Psoas muscle (tissue), 8 donors: ENCODE data around the gene GPC6. TPM values are rescaled to one million over a fixed set of nuclear protein-coding genes. Genes with fewer than 3 reads are reported as not detected.

Source experiments
- ATAC-seq, 4 donors: fragments of 200-7000 bp; cut with Tn5 transposase; one replicate each; pipeline ENCODE4 v1.9.1; 2020; ENCODE audit warnings: moderate library complexity in 3 of 4, mild to moderate bottlenecking in 2 of 4
- DNase-seq, 2 donors: peaks; one replicate each; pipeline ENCODE4 v3.0.0-alpha.2; 2020
- H3K27ac ChIP-seq: fragments of 200-600 bp; one replicate; pipeline ENCODE4 v1.8.0; 2022
- H3K27me3 ChIP-seq, 3 donors: fragments of 200-600 bp in 1 of 3; one replicate each; pipeline versions ENCODE4 v1.6.1 to v1.8.0; 2013 to 2022; ENCODE audit warnings: low read length in 2 of 3, mild to moderate bottlenecking in 2 of 3, moderate library complexity in 1 of 3; ENCODE audit not compliant: insufficient read depth in 3 of 3
- H3K36me3 ChIP-seq, 2 donors: fragments of 200-600 bp in 1 of 2; one replicate each; pipeline versions ENCODE4 v1.6.1 to v1.8.0; 2013 to 2022; ENCODE audit warnings: low read depth in 1 of 2, mild to moderate bottlenecking in 1 of 2, moderate library complexity in 1 of 2; ENCODE audit not compliant: insufficient read depth in 1 of 2
- H3K4me1 ChIP-seq: fragments of 200-600 bp; one replicate; pipeline ENCODE4 v1.8.0; 2022
- H3K4me3 ChIP-seq: fragments of 200-600 bp; one replicate; pipeline ENCODE4 v1.8.0; 2022; ENCODE audit warnings: mild to moderate bottlenecking
- H3K9me3 ChIP-seq: fragments of 200-600 bp; one replicate; pipeline ENCODE4 v1.8.0; 2022
- WGBS, 3 donors: extraction: QIAGEN DNeasy Blood & Tissue Kit; methylation state at CpG; one replicate each; pipeline versions ENCODE4 v1.1.6 to v1.1.7; 2013; 5-methylcytosine and 5-hydroxymethylcytosine counted together
- intact Hi-C, 2 donors: fragments of 100-400 bp; cut with DNase I; formaldehyde crosslinking; loops; one replicate each; pipeline versions ENCODE4 v1.11.0 to v1.14.2; 2022
- polyA plus RNA-seq, 3 donors: library from polyadenylated mRNA; stranded (reverse); fragments of 200-250 nt; gene quantifications; one replicate each; pipeline ENCODE4 v1.2.3, GENCODE V29; 2013
- total RNA-seq, 4 donors: library from RNA; stranded (reverse); fragmentation: NEBNext Ultra II Directional in 2 of 4; extraction: Animal tissue kit (Norgen Biotek cat#: 25700) in 2 of 4; gene quantifications; one replicate each; pipeline versions ENCODE4 v1.2.1 to v1.2.4, GENCODE V29; 2021 to 2023
- TF ChIP-seq, protein P1 (sequence below): fragments of 200-600 bp; IDR thresholded peaks from one replicate; pipeline ENCODE4 v1.8.0; 2022; ENCODE audit warnings: antibody characterized with exemption
- donor health status: healthy with polysubstance abuse.
- donor health status: DM: no; HTN: no; CAD: no; lungs with moderate emphysema.
- donor health status: Bipolar disorder and iron deficiency.
- donor health status: healthy.
- donor health status: DM: yes; HTN: yes; CAD: no.
- donor health status: DM: no; HTN: no; CAD: no.
- donor health status: DM: no; HTN: no; CAD: no.
- donor health status: DM: yes; HTN: yes; CAD: no.

The GPC6 gene
- total and polyA plus RNA-seq, 7 donors = 0.07 to 3.7 (median 0.57) TPM

DNA sequence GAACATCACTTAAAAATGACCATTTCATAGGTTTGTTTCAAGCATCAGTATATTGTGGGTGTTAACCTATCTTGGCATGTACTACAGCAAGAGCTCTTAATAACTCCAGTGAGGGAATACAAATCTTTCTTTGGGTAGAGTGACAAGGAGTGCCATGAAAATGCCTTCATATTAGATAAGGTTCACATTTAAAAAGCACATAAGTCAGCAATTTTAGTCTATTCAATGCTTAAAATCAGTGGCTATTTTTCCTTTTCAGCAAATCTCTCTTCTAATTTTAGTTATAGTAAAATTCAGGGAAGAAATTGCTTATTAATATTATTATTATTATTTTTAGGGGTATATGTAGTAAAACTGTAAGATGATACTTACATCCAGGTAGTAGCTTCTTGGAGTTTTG, 291.1 kb downstream of the GPC6 start:
- intact Hi-C loops = no loop called here
- H3K4me3 ChIP-seq = no peak overlapping the region
- DNase-seq = no peak

DNA sequence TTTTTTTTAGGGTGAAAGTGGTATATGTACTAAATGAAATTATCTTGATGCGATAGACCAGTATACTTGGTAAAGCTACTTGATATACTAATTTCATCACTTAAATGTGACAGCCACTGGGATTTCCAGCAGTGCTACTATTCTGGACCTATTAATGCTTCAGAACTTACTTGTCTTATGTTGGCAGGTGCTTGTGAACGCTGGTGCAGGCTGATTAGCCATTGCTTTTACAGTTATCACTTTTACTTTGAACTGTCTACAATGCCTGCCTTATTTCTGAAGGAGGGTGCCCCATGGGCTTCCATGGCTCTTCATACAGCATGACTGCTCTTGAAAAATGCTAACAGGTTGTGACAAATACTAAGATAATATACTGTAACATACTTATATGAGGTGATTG, 294.7 kb downstream of the GPC6 start:
- H3K9me3 ChIP-seq = no peaks in the 10 kb centered on the region
- H3K27me3 ChIP-seq = no peaks in the 10 kb centered on the region
- ATAC-seq (no peak), DNase-seq (no peak)
- no peak overlapping the region for H3K4me3 ChIP-seq
- WGBS, 3 donors = 63 to 78% (median 74%) methylated on average over 2 of the region's 2 CpGs
- no peak overlapping the region for H3K27ac ChIP-seq
- no peaks in the 10 kb centered on the region for H3K36me3 ChIP-seq
- intact Hi-C loops = no loop called here
- TF ChIP-seq, protein P1, sequence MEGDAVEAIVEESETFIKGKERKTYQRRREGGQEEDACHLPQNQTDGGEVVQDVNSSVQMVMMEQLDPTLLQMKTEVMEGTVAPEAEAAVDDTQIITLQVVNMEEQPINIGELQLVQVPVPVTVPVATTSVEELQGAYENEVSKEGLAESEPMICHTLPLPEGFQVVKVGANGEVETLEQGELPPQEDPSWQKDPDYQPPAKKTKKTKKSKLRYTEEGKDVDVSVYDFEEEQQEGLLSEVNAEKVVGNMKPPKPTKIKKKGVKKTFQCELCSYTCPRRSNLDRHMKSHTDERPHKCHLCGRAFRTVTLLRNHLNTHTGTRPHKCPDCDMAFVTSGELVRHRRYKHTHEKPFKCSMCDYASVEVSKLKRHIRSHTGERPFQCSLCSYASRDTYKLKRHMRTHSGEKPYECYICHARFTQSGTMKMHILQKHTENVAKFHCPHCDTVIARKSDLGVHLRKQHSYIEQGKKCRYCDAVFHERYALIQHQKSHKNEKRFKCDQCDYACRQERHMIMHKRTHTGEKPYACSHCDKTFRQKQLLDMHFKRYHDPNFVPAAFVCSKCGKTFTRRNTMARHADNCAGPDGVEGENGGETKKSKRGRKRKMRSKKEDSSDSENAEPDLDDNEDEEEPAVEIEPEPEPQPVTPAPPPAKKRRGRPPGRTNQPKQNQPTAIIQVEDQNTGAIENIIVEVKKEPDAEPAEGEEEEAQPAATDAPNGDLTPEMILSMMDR = no peak
- H3K4me1 ChIP-seq = no peaks in the 10 kb centered on the region

More for the DNA sequence above, 291.1 kb downstream of the GPC6 start:
- Histone ChIP-seq H3K4me1 (no peaks in the 10 kb centered on the region), H3K36me3 (no peaks in the 10 kb centered on the region), H3K27ac (no peak overlapping the region), H3K27me3 (no peaks in the 10 kb centered on the region), H3K9me3 (no peaks in the 10 kb centered on the region)
- TF ChIP-seq, protein P1 = no peak
- ATAC-seq = no peak

DNA sequence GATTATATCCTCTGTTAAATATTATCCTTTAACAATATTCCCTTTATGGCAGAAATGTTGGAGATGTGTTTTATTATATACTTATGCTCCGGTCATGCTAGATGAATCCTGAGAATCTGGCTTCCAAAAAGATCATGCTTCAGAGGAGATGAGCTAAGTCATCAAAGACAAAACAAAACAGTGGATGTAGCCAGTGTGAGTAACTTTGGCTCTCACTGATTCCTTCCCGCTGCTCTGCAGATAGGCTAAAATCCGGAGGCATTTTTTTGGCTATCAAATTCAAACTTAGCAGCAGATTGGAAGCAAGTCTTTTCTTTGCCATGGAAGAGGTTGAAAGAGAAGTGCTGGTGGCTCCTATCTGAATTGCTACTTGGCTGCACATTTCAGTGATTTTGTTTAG, 295.9 kb downstream of the GPC6 start:
- WGBS, 3 donors = 44 to 60% (median 50%) methylated on average over 3 of the region's 3 CpGs
- Histone ChIP-seq H3K9me3 (no peaks in the 10 kb centered on the region), H3K27ac (no peak overlapping the region), H3K36me3 (no peaks in the 10 kb centered on the region), H3K4me3 (no peak overlapping the region), H3K4me1 (no peaks in the 10 kb centered on the region), H3K27me3 (no peaks in the 10 kb centered on the region)
- ATAC-seq (no peak), DNase-seq (no peak)
- intact Hi-C loops = no loop called here
- TF ChIP-seq, protein P1 = no peak

DNA sequence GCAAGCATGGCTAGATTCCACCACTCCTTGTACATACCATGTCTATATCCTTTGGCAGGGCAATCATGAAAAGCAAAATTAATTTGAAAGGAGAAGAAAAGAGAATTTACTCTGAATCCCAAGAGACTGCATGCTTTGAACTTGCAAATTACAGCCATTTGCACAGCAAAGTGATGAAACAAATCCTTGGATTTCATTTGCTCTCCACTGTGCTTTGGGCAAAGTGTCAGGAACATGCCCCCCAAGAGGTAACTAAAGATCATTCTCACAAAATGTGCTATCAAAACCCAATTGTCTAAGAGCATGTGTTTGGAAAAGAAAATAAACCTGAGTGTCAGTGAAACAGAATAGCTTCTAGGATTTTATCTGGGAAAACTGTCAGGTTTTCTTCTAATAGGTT, 298.5 kb downstream of the GPC6 start:
- Histone ChIP-seq H3K4me3 (no peak overlapping the region), H3K27ac (no peak overlapping the region), H3K36me3 (no peaks in the 10 kb centered on the region), H3K4me1 (no peaks in the 10 kb centered on the region), H3K9me3 (no peaks in the 10 kb centered on the region), H3K27me3 (no peaks in the 10 kb centered on the region)
- intact Hi-C loops = no loop called here
- no peak for ATAC-seq
- DNase-seq = no peak
- TF ChIP-seq, protein P1 = no peak

DNA sequence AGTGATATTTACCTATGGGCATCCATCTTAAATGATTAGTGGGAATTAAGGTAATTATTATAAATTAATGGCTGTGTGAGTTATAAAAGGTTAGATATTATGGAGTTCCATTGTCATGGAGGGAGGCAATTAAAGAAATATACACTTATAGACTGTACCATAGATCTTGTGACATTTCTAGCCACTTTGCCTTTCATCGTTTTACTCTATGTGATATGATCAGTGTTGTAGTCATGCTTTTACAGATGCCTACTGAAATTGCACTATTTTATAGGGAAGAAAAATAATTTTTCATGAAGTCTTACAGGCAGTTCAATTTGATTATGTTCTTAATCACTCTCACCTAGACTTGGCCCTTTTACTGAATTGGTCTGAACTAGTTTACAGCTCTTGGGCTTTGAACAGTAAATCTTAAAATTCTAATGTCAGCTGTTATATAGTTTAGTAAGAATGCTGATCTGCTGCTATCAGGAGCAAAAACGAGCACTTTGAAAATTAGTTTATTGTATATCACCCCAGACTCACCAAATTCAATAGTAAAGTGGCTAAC, 301.2 kb downstream of the GPC6 start:
- intact Hi-C loops = no loop called here
- H3K27me3 ChIP-seq = no peaks in the 10 kb centered on the region
- H3K4me3 ChIP-seq = no peak overlapping the region
- H3K36me3 ChIP-seq = no peaks in the 10 kb centered on the region
- no peaks in the 10 kb centered on the region for H3K9me3 ChIP-seq
- H3K27ac ChIP-seq = no peak overlapping the region
- ATAC-seq (no peak), DNase-seq (no peak)
- no peaks in the 10 kb centered on the region for H3K4me1 ChIP-seq
- WGBS, 3 donors = 72 to 75% (median 75%) methylated on average over 2 of the region's 2 CpGs
- TF ChIP-seq, protein P1 = no peak
